DOHH2 (cell line): ENCODE data around the gene INHBB.

ENCODE experiments used
- H3F3A ChIP-seq: fragments of 200-600 bp; sonication (generic), shearing (Covaris generic); 2 replicates; pipeline ENCODE4 v1.6.0; 2016; ENCODE audit warnings: antibody characterized with exemption, mild to moderate bottlenecking; ENCODE audit not compliant: control insufficient read depth, insufficient read depth
- H3K27ac ChIP-seq: fragments of 200-600 bp; sonication (generic); 2 replicates; pipeline ENCODE4 v1.5.1; 2014; ENCODE audit warnings: low read depth, mild to moderate bottlenecking, low read length, moderate library complexity
- H3K27me3 ChIP-seq: fragments of 200-600 bp; sonication (generic); 2 replicates; pipeline ENCODE4 v1.6.1; 2014; ENCODE audit warnings: mild to moderate bottlenecking, low read length, mixed read lengths; ENCODE audit not compliant: control insufficient read depth
- H3K36me3 ChIP-seq: fragments of 200-600 bp; sonication (generic); 2 replicates; pipeline ENCODE4 v1.6.1; 2014; ENCODE audit warnings: mild to moderate bottlenecking, low read length, moderate library complexity, mixed read lengths; ENCODE audit not compliant: control insufficient read depth
- H3K4me1 ChIP-seq: fragments of 200-600 bp; sonication (generic); 2 replicates; pipeline ENCODE4 v1.6.1; 2014; ENCODE audit warnings: mild to moderate bottlenecking, low read length, mixed read lengths; ENCODE audit not compliant: control insufficient read depth
- H3K4me2 ChIP-seq: fragments of 200-600 bp; sonication (generic); 2 replicates; pipeline ENCODE4 v1.6.0; 2014; ENCODE audit warnings: mild to moderate bottlenecking, low read length, moderate library complexity
- H3K4me3 ChIP-seq: fragments of 200-600 bp; sonication (generic); 2 replicates; pipeline ENCODE4 v1.5.1; 2014; ENCODE audit warnings: mild to moderate bottlenecking, low read length, mixed read lengths
- H3K79me2 ChIP-seq: fragments of 200-600 bp; sonication (generic); 2 replicates; pipeline ENCODE4 v1.6.1; 2014; ENCODE audit warnings: mild to moderate bottlenecking, low read length, mixed read lengths; ENCODE audit not compliant: control insufficient read depth
- H3K9me2 ChIP-seq: fragments of 200-600 bp; sonication (generic); replicated peaks from 2 replicates; pipeline ENCODE4 v1.6.1; 2014; ENCODE audit warnings: mild to moderate bottlenecking, low read length, mixed read lengths; ENCODE audit not compliant: control insufficient read depth
- H3K9me3 ChIP-seq: fragments of 200-600 bp; sonication (generic); 2 replicates; pipeline ENCODE4 v1.6.1; 2014; ENCODE audit warnings: antibody characterized with exemption, low read length, mixed read lengths; ENCODE audit not compliant: control insufficient read depth, insufficient read depth
- H4K20me1 ChIP-seq: fragments of 200-600 bp; sonication (generic); 2 replicates; pipeline ENCODE4 v1.6.0; 2014; ENCODE audit warnings: low read depth, mild to moderate bottlenecking, antibody characterized with exemption, low read length, moderate library complexity; ENCODE audit not compliant: control insufficient read depth, insufficient read depth
- CTCF ChIP-seq: fragments of 200-600 bp; sonication (generic); IDR thresholded peaks from one replicate; pipeline ENCODE4 v1.5.1; 2014; ENCODE audit warnings: antibody characterized with exemption, mild to moderate bottlenecking, low read depth, low read length; ENCODE audit not compliant: poor library complexity, severe bottlenecking
- EZH2phosphoT487 ChIP-seq: fragments of 200-600 bp; sonication (generic); IDR thresholded peaks from 2 replicates; pipeline ENCODE4 v1.6.1; 2017; ENCODE audit warnings: borderline replicate concordance, mild to moderate bottlenecking, antibody characterized with exemption, low read length, moderate library complexity, mixed read lengths

Gene INHBB

GRCh38 chr2:120379916-120380893 is 34.3 kb downstream of the INHBB start:
- Histone ChIP-seq H3F3A (no peaks in the 10 kb centered on the region), H3K27me3 (no peaks in the 10 kb centered on the region), H3K36me3 (no peaks in the 10 kb centered on the region), H3K9me3 (no peaks in the 10 kb centered on the region), H4K20me1 (no peaks in the 10 kb centered on the region), H3K4me3 (no peak overlapping the region), H3K4me1 (no peaks in the 10 kb centered on the region), H3K9me2 (no peaks in the 10 kb centered on the region), H3K27ac (no peak overlapping the region), H3K4me2 (no peak overlapping the region), H3K79me2 (no peaks in the 10 kb centered on the region)
- TF ChIP-seq CTCF: no peak
- no peak for TF ChIP-seq EZH2phosphoT487

GRCh38 chr2:120381192-120381591 is 35.3 kb downstream of the INHBB start:
- Histone ChIP-seq H3K27me3 (no peaks in the 10 kb centered on the region), H3K4me3 (no peak overlapping the region), H3K9me2 (no peaks in the 10 kb centered on the region), H3K79me2 (no peaks in the 10 kb centered on the region), H3K4me1 (no peaks in the 10 kb centered on the region), H3F3A (no peaks in the 10 kb centered on the region), H3K4me2 (no peak overlapping the region), H3K27ac (no peak overlapping the region), H3K9me3 (no peaks in the 10 kb centered on the region), H3K36me3 (no peaks in the 10 kb centered on the region), H4K20me1 (no peaks in the 10 kb centered on the region)
- TF ChIP-seq EZH2phosphoT487: no peak
- no peak for TF ChIP-seq CTCF

GRCh38 chr2:120381661-120382060 is 35.7 kb downstream of the INHBB start:
- H3K4me2 ChIP-seq: no peak overlapping the region
- no peak overlapping the region for H3K27ac ChIP-seq
- H3K36me3 ChIP-seq: no peaks in the 10 kb centered on the region
- no peaks in the 10 kb centered on the region for H3F3A ChIP-seq
- H3K27me3 ChIP-seq: no peaks in the 10 kb centered on the region
- TF ChIP-seq CTCF (no peak), EZH2phosphoT487 (no peak)
- H3K9me3 ChIP-seq: no peaks in the 10 kb centered on the region
- H3K79me2 ChIP-seq: no peaks in the 10 kb centered on the region
- H3K9me2 ChIP-seq: no peaks in the 10 kb centered on the region
- no peaks in the 10 kb centered on the region for H3K4me1 ChIP-seq
- no peaks in the 10 kb centered on the region for H4K20me1 ChIP-seq
- H3K4me3 ChIP-seq: no peak overlapping the region
